ENCODE measurements around the gene ITPRID2. TPM values are rescaled to one million over a fixed set of nuclear protein-coding genes. Genes with fewer than 3 reads are reported as not detected.
A peak's percentile ranks its signal among the peaks of the same experiment; 100 is the strongest.

ITPRID2 gene
- total RNA-seq: 10 to 100 TPM; 80.5 to 95.9 (median 82.2) TPM
- 27.8 TPM for polyA plus RNA-seq
- long read RNA-seq, donor 1, full-length matches to known transcripts: 26 of 60 reads
- long read RNA-seq, donor 1, partial matches to known transcripts: 17 of 60 reads
- long read RNA-seq, donor 1, other reads (novel, unspliced or antisense): 17 of 60 reads
- long read RNA-seq, donor 2, full-length matches to known transcripts: 17 of 35 reads
- long read RNA-seq, donor 2, partial matches to known transcripts: 6 of 35 reads
- long read RNA-seq, donor 2, other reads (novel, unspliced or antisense): 12 of 35 reads
- long read RNA-seq, donor 3, full-length matches to known transcripts: 63 of 160 reads
- long read RNA-seq, donor 3, partial matches to known transcripts: 52 of 160 reads
- long read RNA-seq, donor 3, other reads (novel, unspliced or antisense): 45 of 160 reads
- long read RNA-seq, donor 4, full-length matches to known transcripts: 8 of 30 reads
- long read RNA-seq, donor 4, partial matches to known transcripts: 6 of 30 reads
- long read RNA-seq, donor 4, other reads (novel, unspliced or antisense): 16 of 30 reads

GRCh38 chr2:181891258-181891965, at the start of gene ITPRID2:
ITPRID2 (plus strand) TSS chr2:181891730; CDS start chr2:181892067, 337 bp downstream.
- H3K4me1 ChIP-seq (ENCODE audit: control insufficient read depth, insufficient read depth, low read length): no peaks in the 10 kb centered on the region
- peak within 1 kb of the TSS; percentile 99 for H3K4me3 ChIP-seq (ENCODE audit: low read length)
- WGBS: under 1% methylated on average over 58 of the region's 58 CpGs
- DNase-seq: peak; percentile 91 to 96 (median 95)
- no peaks in the 10 kb centered on the region for H3K9me3 ChIP-seq (ENCODE audit: control insufficient read depth, low read length)
- no peaks in the 10 kb centered on the region for H3K27me3 ChIP-seq (ENCODE audit: control insufficient read depth, insufficient read depth)
- ATAC-seq: peak; percentile 98 to 99
- peak within 1 kb of the TSS; percentile 100 for H3K27ac ChIP-seq (ENCODE audit: low read length)
- intact Hi-C loops (cut with DNase I): no loop called here

GRCh38 chr2:181844551-181845290, 46.8 kb upstream of the ITPRID2 start:
- no peak for ATAC-seq
- Histone ChIP-seq H3K27ac (ENCODE audit: low read length) (no peak overlapping the region), H3K27me3 (ENCODE audit: control insufficient read depth, insufficient read depth) (no peaks in the 10 kb centered on the region), H3K4me3 (ENCODE audit: low read length) (no peak overlapping the region), H3K9me3 (ENCODE audit: control insufficient read depth, low read length) (no peaks in the 10 kb centered on the region), H3K4me1 (ENCODE audit: control insufficient read depth, insufficient read depth, low read length) (no peaks in the 10 kb centered on the region)
- intact Hi-C loops (cut with DNase I): no loop called here
- DNase-seq: no peak
- whole genome bisulfite sequencing: 91% methylated on average over 1 of the region's 1 CpG

- Histone ChIP-seq H3K9me3 (ENCODE audit: control insufficient read depth, low read length) (no peaks in the 10 kb centered on the region), H3K4me3 (ENCODE audit: low read length) (no peak overlapping the region), H3K4me1 (ENCODE audit: control insufficient read depth, insufficient read depth, low read length) (no peaks in the 10 kb centered on the region), H3K27me3 (ENCODE audit: control insufficient read depth, insufficient read depth) (no peaks in the 10 kb centered on the region), H3K27ac (ENCODE audit: low read length) (no peak overlapping the region)
- DNase-seq (no peak), ATAC-seq (no peak)
- WGBS: 68% methylated on average over 4 of the region's 4 CpGs
- intact Hi-C loops (cut with DNase I): no loop called here
Observed at GRCh38 chr2:181846399-181847197, 44.9 kb upstream of the ITPRID2 start.

GRCh38 chr2:181847198-181847556, 44.4 kb upstream of the ITPRID2 start:
- Histone ChIP-seq H3K27me3 (ENCODE audit: control insufficient read depth, insufficient read depth) (no peaks in the 10 kb centered on the region), H3K4me1 (ENCODE audit: control insufficient read depth, insufficient read depth, low read length) (no peaks in the 10 kb centered on the region), H3K9me3 (ENCODE audit: control insufficient read depth, low read length) (no peaks in the 10 kb centered on the region), H3K27ac (ENCODE audit: low read length) (no peak overlapping the region), H3K4me3 (ENCODE audit: low read length) (no peak overlapping the region)
- DNase-seq (no peak), ATAC-seq (no peak)
- intact Hi-C loops (cut with DNase I): no loop called here

GRCh38 chr2:181847702-181848101, 43.8 kb upstream of the ITPRID2 start:
- H3K4me3 ChIP-seq (ENCODE audit: low read length): no peak overlapping the region
- ATAC-seq: no peak
- WGBS: 42% methylated on average over 2 of the region's 2 CpGs
- intact Hi-C loops (cut with DNase I): no loop called here
- no peaks in the 10 kb centered on the region for H3K9me3 ChIP-seq (ENCODE audit: control insufficient read depth, low read length)
- no peaks in the 10 kb centered on the region for H3K4me1 ChIP-seq (ENCODE audit: control insufficient read depth, insufficient read depth, low read length)
- DNase-seq: no peak
- no peak overlapping the region for H3K27ac ChIP-seq (ENCODE audit: low read length)
- H3K27me3 ChIP-seq (ENCODE audit: control insufficient read depth, insufficient read depth): no peaks in the 10 kb centered on the region

GRCh38 chr2:181848261-181848886, 43.2 kb upstream of the ITPRID2 start:
- no peak overlapping the region for H3K27ac ChIP-seq (ENCODE audit: low read length)
- WGBS: 61% methylated on average over 3 of the region's 3 CpGs
- intact Hi-C loops (cut with DNase I): no loop called here
- no peaks in the 10 kb centered on the region for H3K9me3 ChIP-seq (ENCODE audit: control insufficient read depth, low read length)
- DNase-seq (no peak), ATAC-seq (no peak)
- no peak overlapping the region for H3K4me3 ChIP-seq (ENCODE audit: low read length)
- H3K4me1 ChIP-seq (ENCODE audit: control insufficient read depth, insufficient read depth, low read length): no peaks in the 10 kb centered on the region
- no peaks in the 10 kb centered on the region for H3K27me3 ChIP-seq (ENCODE audit: control insufficient read depth, insufficient read depth)

- no peaks in the 10 kb centered on the region for H3K9me3 ChIP-seq (ENCODE audit: control insufficient read depth, low read length)
- DNase-seq (no peak), ATAC-seq (no peak)
- 100% methylated on average over 1 of the region's 1 CpG for WGBS
- no peaks in the 10 kb centered on the region for H3K4me1 ChIP-seq (ENCODE audit: control insufficient read depth, insufficient read depth, low read length)
- H3K4me3 ChIP-seq (ENCODE audit: low read length): no peak overlapping the region
- no peak overlapping the region for H3K27ac ChIP-seq (ENCODE audit: low read length)
- no peaks in the 10 kb centered on the region for H3K27me3 ChIP-seq (ENCODE audit: control insufficient read depth, insufficient read depth)
- intact Hi-C loops (cut with DNase I): no loop called here
Observed at GRCh38 chr2:181849601-181850000, 41.9 kb upstream of the ITPRID2 start.

- no peak for DNase-seq
- no peaks in the 10 kb centered on the region for H3K9me3 ChIP-seq (ENCODE audit: control insufficient read depth, low read length)
- ATAC-seq: no peak
- H3K27me3 ChIP-seq (ENCODE audit: control insufficient read depth, insufficient read depth): no peaks in the 10 kb centered on the region
- no peak overlapping the region for H3K27ac ChIP-seq (ENCODE audit: low read length)
- H3K4me3 ChIP-seq (ENCODE audit: low read length): no peak overlapping the region
- intact Hi-C loops (cut with DNase I): no loop called here
- no peaks in the 10 kb centered on the region for H3K4me1 ChIP-seq (ENCODE audit: control insufficient read depth, insufficient read depth, low read length)
Observed at GRCh38 chr2:181850936-181851560, 40.5 kb upstream of the ITPRID2 start.

- no peaks in the 10 kb centered on the region for H3K27me3 ChIP-seq (ENCODE audit: control insufficient read depth, insufficient read depth)
- H3K9me3 ChIP-seq (ENCODE audit: control insufficient read depth, low read length): no peaks in the 10 kb centered on the region
- no peak overlapping the region for H3K4me3 ChIP-seq (ENCODE audit: low read length)
- ATAC-seq (no peak), DNase-seq (no peak)
- no peak overlapping the region for H3K27ac ChIP-seq (ENCODE audit: low read length)
- intact Hi-C loops (cut with DNase I): no loop called here
- no peaks in the 10 kb centered on the region for H3K4me1 ChIP-seq (ENCODE audit: control insufficient read depth, insufficient read depth, low read length)
Observed at GRCh38 chr2:181851726-181852125, 39.8 kb upstream of the ITPRID2 start.

- Histone ChIP-seq H3K4me3 (ENCODE audit: low read length) (no peak overlapping the region), H3K4me1 (ENCODE audit: control insufficient read depth, insufficient read depth, low read length) (no peaks in the 10 kb centered on the region), H3K9me3 (ENCODE audit: control insufficient read depth, low read length) (no peaks in the 10 kb centered on the region), H3K27ac (ENCODE audit: low read length) (no peak overlapping the region), H3K27me3 (ENCODE audit: control insufficient read depth, insufficient read depth) (no peaks in the 10 kb centered on the region)
- DNase-seq (no peak), ATAC-seq (no peak)
- intact Hi-C loops (cut with DNase I): no loop called here
Observed at GRCh38 chr2:181853696-181854095, 37.8 kb upstream of the ITPRID2 start.

All from right cardiac atrium (tissue), 5 donors.